ENCODE results near the gene MAP1LC3A.
A peak's percentile ranks its signal among the peaks of the same experiment; 100 is the strongest.

The MAP1LC3A gene

GRCh38 chr20:34578521-34578920 lies 20.0 kb downstream of the MAP1LC3A start:
- no peak for DNase-seq

- DNase-seq = peak; percentile 45
These were observed 20.9 kb downstream of the MAP1LC3A start for GRCh38 chr20:34579191-34579978.

DNA sequence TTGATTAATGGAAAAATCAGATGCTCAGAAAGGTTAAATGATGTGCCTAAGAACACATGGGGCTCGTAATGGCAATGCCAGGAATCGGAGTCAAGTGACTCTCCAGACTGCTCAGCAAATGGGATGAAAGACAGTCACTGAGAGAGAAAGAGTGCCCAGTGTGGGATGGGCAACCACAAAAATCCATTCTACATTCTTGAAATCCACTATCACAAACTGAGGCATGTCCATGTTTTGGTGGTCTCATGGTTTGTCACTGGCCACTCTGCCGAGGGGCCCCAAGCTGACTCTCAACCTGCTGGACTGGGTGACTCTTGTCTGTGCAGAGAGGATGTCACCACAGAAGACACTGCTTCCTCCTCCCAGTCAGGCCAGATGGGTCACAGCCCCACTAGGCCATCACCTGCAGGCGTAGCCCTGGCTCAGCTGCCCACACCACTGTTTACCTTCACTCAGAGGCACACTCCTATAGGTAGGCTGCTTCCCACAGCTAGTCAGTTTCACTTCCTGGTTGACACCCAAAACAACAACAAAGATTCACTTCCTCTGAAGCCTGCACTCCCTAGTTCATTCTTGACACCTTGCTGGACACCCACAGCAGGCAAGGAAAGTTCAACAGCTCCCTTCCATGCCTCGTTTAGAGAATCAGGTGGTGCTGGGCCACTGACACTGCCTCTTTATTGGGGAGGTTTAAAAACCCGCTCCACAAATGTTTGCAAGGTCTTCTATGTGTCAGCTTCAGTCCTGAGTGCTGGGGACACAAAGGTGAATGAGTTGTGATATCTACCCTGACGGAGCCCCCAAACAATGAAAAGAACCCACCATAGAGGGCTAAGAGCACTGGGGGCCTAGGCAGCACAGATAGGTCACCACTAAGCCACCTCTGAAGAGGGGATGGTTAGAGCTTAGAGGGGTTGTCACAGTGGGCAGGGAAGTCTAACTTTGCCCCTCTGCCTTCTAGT lies 21.7 kb downstream of the MAP1LC3A start:
- DNase-seq = no peak

DNA sequence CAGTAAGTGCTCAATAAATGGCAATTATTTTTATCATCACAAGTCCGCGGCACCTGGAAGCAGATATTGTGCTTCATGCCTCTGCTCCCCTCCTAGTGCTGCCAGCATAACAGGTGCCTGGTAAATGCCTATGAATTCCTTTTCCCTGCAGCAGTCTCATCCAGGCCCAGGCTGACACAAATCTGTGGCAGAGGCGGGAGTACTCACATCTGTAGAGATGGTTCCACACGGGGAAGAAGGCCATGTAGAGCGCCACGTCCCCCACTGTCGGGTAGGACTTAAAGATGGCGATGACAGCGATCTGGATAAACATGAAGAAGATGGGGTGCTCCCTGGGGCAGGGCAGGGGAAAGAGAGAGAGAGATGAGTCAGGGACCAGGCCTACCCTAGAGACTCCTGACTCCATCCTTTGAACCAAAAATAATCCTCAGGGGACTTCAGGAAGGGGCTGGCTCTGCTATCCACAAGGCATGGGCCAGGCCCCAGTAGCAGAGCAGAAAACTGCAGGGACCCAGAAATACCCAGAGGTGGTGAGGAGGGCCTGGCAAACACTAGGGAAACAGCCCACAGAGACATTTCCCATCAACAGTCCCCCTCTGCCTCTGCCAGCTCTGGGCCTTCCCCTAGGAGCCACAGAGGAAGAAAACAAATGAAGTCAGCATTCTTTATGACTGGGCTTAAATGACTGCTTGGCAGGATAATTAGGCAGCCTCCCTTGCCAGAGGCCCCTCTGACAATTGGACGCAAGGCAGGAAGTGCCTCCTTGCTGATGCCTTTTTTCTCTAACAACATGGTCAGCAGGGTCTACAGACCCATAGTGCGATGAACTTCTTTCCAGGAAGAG lies 23.0 kb downstream of the MAP1LC3A start:
- peak; percentile 42 for DNase-seq

DNA sequence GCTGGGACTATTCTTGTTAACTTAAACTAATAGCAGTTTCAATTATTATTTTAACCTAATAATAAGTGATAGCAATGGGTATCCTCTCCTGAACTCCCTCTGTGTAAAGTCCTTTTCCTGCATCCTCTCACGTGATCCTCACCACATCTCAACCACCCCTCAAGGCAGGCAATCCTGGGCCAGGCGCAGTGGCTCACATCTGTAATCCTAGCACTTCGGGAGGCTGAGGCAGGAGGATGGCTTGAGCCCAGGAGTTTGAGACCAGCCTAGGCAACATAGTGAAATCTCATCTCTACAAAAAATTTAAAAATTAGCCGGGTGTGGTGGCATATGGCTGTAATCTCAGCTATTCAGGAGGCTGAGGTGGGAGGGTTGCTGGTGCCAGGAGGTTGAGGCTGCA lies 23.7 kb downstream of the MAP1LC3A start:
- DNase-seq = no peak

GRCh38 chr20:34582911-34583310 lies 24.4 kb downstream of the MAP1LC3A start:
- no peak for DNase-seq

DNA sequence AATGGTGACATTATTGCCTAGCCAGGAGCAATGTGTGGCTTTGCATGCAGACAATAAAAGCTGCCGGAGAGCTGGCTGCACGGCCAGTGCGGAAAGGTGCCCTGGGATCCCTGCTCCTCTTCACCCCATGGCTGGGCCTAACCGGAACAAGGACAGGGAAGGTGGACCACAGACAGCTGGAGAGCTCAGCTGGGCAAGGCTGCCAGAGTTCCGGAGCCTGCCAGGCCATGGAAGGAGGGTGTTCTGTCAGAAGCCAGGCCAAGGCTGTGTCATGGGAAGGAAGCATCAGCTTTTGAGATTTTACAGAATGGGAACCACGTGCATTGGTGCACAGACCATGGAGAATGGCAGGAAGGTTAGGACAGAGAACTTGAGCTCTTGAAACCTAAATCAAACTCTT lies 25.0 kb downstream of the MAP1LC3A start:
- DNase-seq = no peak

GRCh38 chr20:34585019-34585418 lies 26.5 kb downstream of the MAP1LC3A start:
- no peak for DNase-seq

GRCh38 chr20:34586488-34587163 lies 28.1 kb downstream of the MAP1LC3A start:
- DNase-seq = no peak

DNA sequence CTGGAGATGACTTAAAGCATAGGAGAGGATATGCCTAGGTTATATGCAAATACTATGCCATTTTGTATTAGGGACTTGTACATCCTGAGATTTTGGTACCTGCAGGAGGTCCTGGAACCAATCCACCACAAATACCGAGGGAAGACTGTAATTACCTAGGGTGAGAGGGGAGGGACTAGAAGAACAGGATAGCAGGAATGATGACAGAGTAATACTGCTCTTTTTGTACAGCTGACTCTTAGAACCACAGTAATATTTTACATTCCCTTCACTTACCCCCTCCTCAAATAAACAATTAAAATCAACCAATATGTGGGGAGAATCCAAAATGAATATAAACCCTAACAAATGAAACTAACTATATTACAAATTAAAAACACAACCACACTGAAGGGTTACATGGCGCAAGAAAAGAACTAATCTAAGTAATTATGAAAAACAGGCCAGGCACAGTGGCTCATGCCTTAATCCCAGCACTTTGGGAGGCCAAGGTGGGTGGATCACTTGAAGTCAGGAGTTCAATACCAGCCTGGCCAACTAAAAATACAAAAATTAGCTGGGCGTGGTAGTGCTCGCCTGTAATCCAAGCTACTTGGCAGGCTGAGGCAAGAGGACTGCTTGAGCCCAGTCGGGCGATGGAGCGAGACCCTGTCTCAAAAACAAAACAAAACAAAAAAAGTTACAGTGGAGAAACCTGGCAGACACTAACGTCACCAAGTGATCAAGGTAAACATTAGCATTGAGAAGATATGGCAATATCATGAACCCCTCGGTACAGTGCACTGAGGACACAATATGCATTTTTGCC lies 37.1 kb downstream of the MAP1LC3A start:
- no peak for DNase-seq

- no peak for DNase-seq
These were observed 42.6 kb downstream of the MAP1LC3A start for GRCh38 chr20:34600892-34601653.

DNA sequence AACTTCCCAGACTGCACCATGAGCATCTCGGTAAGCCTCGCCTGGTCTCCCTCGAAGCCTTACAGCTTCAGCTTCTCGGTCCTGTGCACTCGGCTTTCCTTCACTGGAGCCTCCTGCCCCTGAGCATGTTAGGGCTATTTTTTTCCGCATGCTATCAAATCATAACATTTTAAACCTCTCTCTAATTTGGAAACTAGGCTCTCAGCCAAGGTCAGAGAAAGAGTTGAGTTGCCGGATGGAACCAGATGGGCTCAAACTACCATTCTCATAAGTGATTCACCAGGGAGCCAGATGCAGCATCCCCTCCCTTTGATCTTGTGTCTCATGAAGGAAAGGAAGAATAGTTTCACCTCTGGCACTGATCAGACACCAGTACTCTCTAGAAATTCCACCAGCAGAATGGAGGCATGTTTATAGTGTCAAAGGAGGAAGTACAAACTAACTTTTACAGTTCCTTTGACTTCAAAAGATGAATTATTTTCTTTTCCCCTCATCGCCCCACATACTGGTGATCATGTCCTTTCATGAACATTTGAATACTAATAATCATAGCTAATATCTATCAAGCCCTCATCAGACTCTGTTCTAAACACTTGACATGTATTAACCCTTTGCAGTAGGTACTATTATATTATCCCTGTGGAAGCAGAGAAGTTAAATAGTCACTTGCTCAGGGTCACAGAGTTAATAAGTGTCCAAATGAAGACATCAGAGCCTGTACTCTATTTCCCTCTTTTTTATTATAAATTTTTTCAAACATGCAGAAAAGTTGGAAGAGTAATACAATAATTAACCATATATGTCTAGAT lies 46.7 kb downstream of the MAP1LC3A start:
- DNase-seq = peak; percentile 17

DNA sequence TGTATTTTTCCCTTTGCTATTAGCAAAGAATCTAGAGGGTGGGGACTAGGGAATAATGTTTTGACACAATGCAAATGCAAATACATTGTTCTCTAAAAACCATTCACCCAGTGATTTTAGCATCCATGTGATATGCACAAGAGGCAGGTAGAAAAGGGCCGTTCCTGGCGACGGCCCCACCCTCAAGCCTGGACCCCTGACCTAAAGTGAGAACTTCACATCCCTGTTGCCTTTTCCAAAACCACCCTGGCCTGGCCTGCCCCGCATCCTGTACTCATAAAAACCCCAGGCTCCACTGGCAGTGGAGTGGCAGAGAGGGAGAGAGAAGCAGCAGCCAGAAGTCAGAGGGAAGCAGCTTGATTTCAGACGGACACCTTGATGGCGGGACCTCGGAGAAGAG lies 48.5 kb downstream of the MAP1LC3A start:
- DNase-seq = no peak

Data from NCI-H446 treated with DMSO at 0.1 percent for 48 hours (cell line).